Measurements from ENCODE around the gene SLC22A3. TPM values are rescaled to one million over a fixed set of nuclear protein-coding genes. Genes with fewer than 3 reads are reported as not detected.

Gene SLC22A3
- total and polyA plus RNA-seq, 2 donors from 2014 or later = 6.4 to 7.4 TPM

DNA sequence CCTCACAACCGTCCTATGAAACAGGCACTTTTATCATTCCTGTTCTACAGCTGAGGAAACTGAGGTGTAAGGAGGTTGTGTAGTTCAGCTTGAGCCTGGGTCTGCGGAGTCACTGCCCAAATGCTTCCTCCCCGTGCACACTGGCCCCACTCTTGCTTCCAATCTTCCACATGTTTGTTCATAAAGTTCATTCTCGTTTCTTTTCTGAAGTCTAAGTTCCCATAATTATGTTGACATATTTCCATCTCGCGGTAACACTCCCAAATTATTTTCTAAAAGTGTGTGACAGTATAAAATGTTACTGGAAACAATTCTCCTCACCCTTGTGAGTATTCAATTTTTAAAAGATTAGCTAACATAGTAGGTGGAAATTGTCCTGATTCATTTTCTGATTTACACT is 106.9 kb downstream of the SLC22A3 start:
- DNase-seq (no peak), FAIRE-seq (no peak)
- H3K4me3 ChIP-seq (ENCODE audit: low read length in 3 of 3) = no peak overlapping the region
- H3K4me1 ChIP-seq (ENCODE audit: control insufficient read depth in 2 of 3, insufficient read depth in 2 of 3, low read depth in 1 of 3, low read length in 3 of 3) = peaks cover 0 to 2% (median 0%) of the 10 kb centered on the region in 3 donors
- no peaks in the 10 kb centered on the region for H3K27me3 ChIP-seq (ENCODE audit: control insufficient read depth, insufficient read depth, low read length)
- TF ChIP-seq, protein P1, sequence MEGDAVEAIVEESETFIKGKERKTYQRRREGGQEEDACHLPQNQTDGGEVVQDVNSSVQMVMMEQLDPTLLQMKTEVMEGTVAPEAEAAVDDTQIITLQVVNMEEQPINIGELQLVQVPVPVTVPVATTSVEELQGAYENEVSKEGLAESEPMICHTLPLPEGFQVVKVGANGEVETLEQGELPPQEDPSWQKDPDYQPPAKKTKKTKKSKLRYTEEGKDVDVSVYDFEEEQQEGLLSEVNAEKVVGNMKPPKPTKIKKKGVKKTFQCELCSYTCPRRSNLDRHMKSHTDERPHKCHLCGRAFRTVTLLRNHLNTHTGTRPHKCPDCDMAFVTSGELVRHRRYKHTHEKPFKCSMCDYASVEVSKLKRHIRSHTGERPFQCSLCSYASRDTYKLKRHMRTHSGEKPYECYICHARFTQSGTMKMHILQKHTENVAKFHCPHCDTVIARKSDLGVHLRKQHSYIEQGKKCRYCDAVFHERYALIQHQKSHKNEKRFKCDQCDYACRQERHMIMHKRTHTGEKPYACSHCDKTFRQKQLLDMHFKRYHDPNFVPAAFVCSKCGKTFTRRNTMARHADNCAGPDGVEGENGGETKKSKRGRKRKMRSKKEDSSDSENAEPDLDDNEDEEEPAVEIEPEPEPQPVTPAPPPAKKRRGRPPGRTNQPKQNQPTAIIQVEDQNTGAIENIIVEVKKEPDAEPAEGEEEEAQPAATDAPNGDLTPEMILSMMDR (IDR thresholded peaks at IDR 0.05; ENCODE audit: borderline replicate concordance, extremely low read depth, insufficient read depth) = no peak
- intact Hi-C loops (cut with DNase I) = no loop called here
- no peaks in the 10 kb centered on the region for H3K36me3 ChIP-seq (ENCODE audit: control insufficient read depth in 2 of 3, insufficient read depth in 3 of 3, low read length in 3 of 3)
- H3K27ac ChIP-seq (ENCODE audit: low read depth in 2 of 2, low read length in 2 of 2) = no peak overlapping the region
- no peak overlapping the region for H3K9ac ChIP-seq (ENCODE audit: low read length in 3 of 3)
- H3K9me3 ChIP-seq (ENCODE audit: control insufficient read depth in 2 of 3, insufficient read depth in 1 of 3, low read length in 3 of 3) = no peaks in the 10 kb centered on the region

GRCh38 chr6:160455541-160456213 is 107.5 kb downstream of the SLC22A3 start:
- FAIRE-seq = no peak
- Histone ChIP-seq H3K27me3 (ENCODE audit: control insufficient read depth, insufficient read depth, low read length) (no peaks in the 10 kb centered on the region), H3K9ac (ENCODE audit: low read length in 3 of 3) (no peak overlapping the region)

GRCh38 chr6:160456214-160456546 is 108.0 kb downstream of the SLC22A3 start:
- H3K4me3 ChIP-seq (ENCODE audit: low read length in 3 of 3) = peak overlapping the region in 1 of 3 donors; percentile 26
- no peaks in the 10 kb centered on the region for H3K36me3 ChIP-seq (ENCODE audit: control insufficient read depth in 2 of 3, insufficient read depth in 3 of 3, low read length in 3 of 3)
- no peaks in the 10 kb centered on the region for H3K9me3 ChIP-seq (ENCODE audit: control insufficient read depth in 2 of 3, insufficient read depth in 1 of 3, low read length in 3 of 3)
- no peaks in the 10 kb centered on the region for H3K27me3 ChIP-seq (ENCODE audit: control insufficient read depth, insufficient read depth, low read length)
- H3K27ac ChIP-seq (ENCODE audit: low read depth in 2 of 2, low read length in 2 of 2) = no peak overlapping the region
- TF ChIP-seq, protein P1 (IDR thresholded peaks at IDR 0.05; ENCODE audit: borderline replicate concordance, extremely low read depth, insufficient read depth) = no peak
- no peak for FAIRE-seq
- intact Hi-C loops (cut with DNase I) = no loop called here
- peaks cover 0 to 2% (median 0%) of the 10 kb centered on the region in 3 donors for H3K4me1 ChIP-seq (ENCODE audit: control insufficient read depth in 2 of 3, insufficient read depth in 2 of 3, low read depth in 1 of 3, low read length in 3 of 3)
- no peak overlapping the region for H3K9ac ChIP-seq (ENCODE audit: low read length in 3 of 3)
- no peak for DNase-seq

More at GRCh38 chr6:160455541-160456213, 107.5 kb downstream of the SLC22A3 start:
- H3K9me3 ChIP-seq (ENCODE audit: control insufficient read depth in 2 of 3, insufficient read depth in 1 of 3, low read length in 3 of 3) = no peaks in the 10 kb centered on the region
- intact Hi-C loops (cut with DNase I) = no loop called here
- TF ChIP-seq, protein P1 (IDR thresholded peaks at IDR 0.05; ENCODE audit: borderline replicate concordance, extremely low read depth, insufficient read depth) = peak; percentile 89
- peak overlapping the region in 2 of 3 donors; percentile 17 to 26 for H3K4me3 ChIP-seq (ENCODE audit: low read length in 3 of 3)
- H3K27ac ChIP-seq (ENCODE audit: low read depth in 2 of 2, low read length in 2 of 2) = no peak overlapping the region
- no peaks in the 10 kb centered on the region for H3K36me3 ChIP-seq (ENCODE audit: control insufficient read depth in 2 of 3, insufficient read depth in 3 of 3, low read length in 3 of 3)
- peak; percentile 76 to 82 (median 79) for DNase-seq
- H3K4me1 ChIP-seq (ENCODE audit: control insufficient read depth in 2 of 3, insufficient read depth in 2 of 3, low read depth in 1 of 3, low read length in 3 of 3) = peaks cover 0 to 2% (median 0%) of the 10 kb centered on the region in 3 donors
